GM23338 (cell line): ENCODE measurements around the gene NXN. TPM values are rescaled to one million over a fixed set of nuclear protein-coding genes. Genes with fewer than 3 reads are reported as not detected.

Experiments used
- ATAC-seq: fragments of 200-7000 bp; cut with Tn5 transposase; 3 replicates; pipeline ENCODE4 v1.9.1; 2020
- DNase-seq: peaks from one replicate; pipeline ENCODE4 v3.0.0-alpha.2; 2015; ENCODE audit warnings: low spot score
- H2AFZ ChIP-seq: fragments of 200-600 bp; sonication (generic); 2 replicates; pipeline ENCODE4 v1.8.0; 2016; ENCODE audit warnings: antibody characterized with exemption, mild to moderate bottlenecking, moderate library complexity
- H3F3A ChIP-seq: fragments of 200-600 bp; sonication (generic); replicated peaks from 2 replicates; pipeline ENCODE4 v1.8.0; 2017; ENCODE audit warnings: antibody characterized with exemption, mixed run types, low read depth
- H3K27ac ChIP-seq: fragments of 200-600 bp; sonication (generic); 2 replicates; pipeline ENCODE4 v1.6.1; 2016; ENCODE audit warnings: low read depth
- H3K27me3 ChIP-seq: fragments of 200-600 bp; sonication (generic); 2 replicates; pipeline ENCODE4 v1.8.0; 2016; ENCODE audit warnings: mild to moderate bottlenecking, mixed run types, moderate library complexity; ENCODE audit not compliant: insufficient read depth
- H3K36me3 ChIP-seq: fragments of 200-600 bp; sonication (generic); 2 replicates; pipeline ENCODE4 v1.8.0; 2016; ENCODE audit warnings: mild to moderate bottlenecking; ENCODE audit not compliant: insufficient read depth
- H3K4me1 ChIP-seq: fragments of 200-600 bp; sonication (generic); 2 replicates; pipeline ENCODE4 v1.8.0; 2016; ENCODE audit warnings: mild to moderate bottlenecking, moderate library complexity; ENCODE audit not compliant: insufficient read depth
- H3K4me2 ChIP-seq: fragments of 200-600 bp; sonication (generic); 2 replicates; pipeline ENCODE4 v1.7.1; 2017; ENCODE audit warnings: mixed run types
- H3K4me3 ChIP-seq: fragments of 200-600 bp; sonication (generic); 2 replicates; pipeline ENCODE4 v1.6.1; 2016; ENCODE audit warnings: mixed run types
- H3K79me2 ChIP-seq: fragments of 200-600 bp; sonication (generic); replicated peaks from 2 replicates; pipeline ENCODE4 v1.8.0; 2017; ENCODE audit warnings: mild to moderate bottlenecking; ENCODE audit not compliant: insufficient read depth
- H3K9me2 ChIP-seq: fragments of 200-600 bp; sonication (generic); 2 replicates; pipeline ENCODE4 v1.8.0; 2017; ENCODE audit not compliant: insufficient read depth
- H4K20me1 ChIP-seq: fragments of 200-600 bp; sonication (generic); replicated peaks from 2 replicates; pipeline ENCODE4 v1.8.0; 2017; ENCODE audit warnings: mild to moderate bottlenecking; ENCODE audit not compliant: insufficient read depth
- H3K27ac Mint-ChIP-seq: 2 replicates; pipeline ENCODE4 v1.8.0; 2020; ENCODE audit warnings: inconsistent platforms, mild to moderate bottlenecking, moderate library complexity, mixed read lengths
- H3K27me3 Mint-ChIP-seq: 3 replicates; pipeline ENCODE4 v1.8.0; 2022; ENCODE audit warnings: low read depth, mild to moderate bottlenecking, moderate library complexity, mixed read lengths, inconsistent platforms; ENCODE audit not compliant: insufficient read depth, poor library complexity
- H3K36me3 Mint-ChIP-seq: 3 replicates; pipeline ENCODE4 v1.8.0; 2021; ENCODE audit warnings: low read depth, mild to moderate bottlenecking, inconsistent platforms, moderate library complexity, mixed read lengths
- H3K4me1 Mint-ChIP-seq: 3 replicates; pipeline ENCODE4 v1.8.0; 2020; ENCODE audit warnings: mild to moderate bottlenecking, inconsistent platforms, mixed read lengths
- H3K4me3 Mint-ChIP-seq: 3 replicates; pipeline ENCODE4 v1.8.0; 2021; ENCODE audit warnings: moderate library complexity, mild to moderate bottlenecking, inconsistent platforms, mixed read lengths
- H3K9me3 Mint-ChIP-seq: 3 replicates; pipeline ENCODE4 v1.8.0; 2020; ENCODE audit warnings: moderate library complexity, mild to moderate bottlenecking, inconsistent platforms, mixed read lengths
- CREB1 ChIP-seq: fragments of 250-450 bp; sonication (Bioruptor Pico); IDR thresholded peaks from 2 replicates; pipeline ENCODE4 v1.5.0; 2020; ENCODE audit warnings: low read depth, mild to moderate bottlenecking, moderate library complexity
- CTCF ChIP-seq, 2 experiments: fragments of 200-600 bp in 1 of 2; sonication (generic) in 1 of 2; conservative IDR thresholded peaks; 2 replicates each; pipeline versions ENCODE4 v1.5.1 to v1.6.1; 2016 to 2017; ENCODE audit warnings: antibody characterized with exemption in 2 of 2, low read depth in 2 of 2, mild to moderate bottlenecking in 2 of 2, moderate library complexity in 1 of 2
- EZH2 ChIP-seq: fragments of 200-600 bp; sonication (generic); IDR thresholded peaks from one replicate; pipeline ENCODE4 v1.8.0; 2017; ENCODE audit warnings: antibody characterized with exemption, mild to moderate bottlenecking, low read depth; ENCODE audit not compliant: unreplicated experiment
- NANOG ChIP-seq: IDR thresholded peaks from 2 replicates; pipeline ENCODE4 v1.6.1; 2016; ENCODE audit warnings: antibody characterized with exemption, borderline replicate concordance
- POLR2AphosphoS5 ChIP-seq: IDR thresholded peaks from 2 replicates; pipeline ENCODE4 v1.6.1; 2016; ENCODE audit warnings: antibody characterized with exemption, low read depth
- REST ChIP-seq: IDR thresholded peaks from one replicate; pipeline ENCODE4 v1.6.1; 2018; ENCODE audit warnings: antibody characterized with exemption; ENCODE audit not compliant: unreplicated experiment
- ZNF331 ChIP-seq: fragments of 250-450 bp; sonication (Bioruptor Pico); IDR thresholded peaks from 2 replicates; pipeline ENCODE4 v1.5.0; 2020; ENCODE audit warnings: low read depth, mild to moderate bottlenecking, moderate library complexity
- ZNF462 ChIP-seq: fragments of 250-450 bp; sonication (Bioruptor Pico); IDR thresholded peaks from 2 replicates; pipeline ENCODE4 v1.5.0; 2020; ENCODE audit warnings: mild to moderate bottlenecking, moderate library complexity
- polyA plus RNA-seq: library from polyadenylated mRNA; unstranded; fragments of >200 nt; fragmentation: Nextera tagmentation; extraction: Ambion mirVana; gene quantifications from 2 replicates; pipeline ENCODE4 v1.2.1, GENCODE V29; 2016
- total RNA-seq: library from RNA; depleted of rRNA; stranded (reverse); fragments of >200 nt; shearing (Covaris generic); gene quantifications from 2 replicates; pipeline ENCODE4 v1.2.3, GENCODE V29; 2014

NXN gene
- total and polyA plus RNA-seq, 2 experiments from 2014 or later, result 31.8 to 105 TPM

- TF ChIP-seq ZNF462 (no peak), NANOG (no peak)
Measured at GRCh38 chr17:887551-888209, 91.9 kb downstream of the NXN start (continued).

GRCh38 chr17:885971-886571 lies 93.5 kb downstream of the NXN start:
- Histone ChIP-seq H3K27ac (peak overlapping the region; percentile 76; the same call in 1 of the 2 replicates), H3K79me2 (peaks cover 91% of the 10 kb centered on the region), H3K4me1 (peaks cover 39% of the 10 kb centered on the region; the same call in 1 of the 2 replicates), H3K9me2 (no peaks in the 10 kb centered on the region), H3K4me2 (no peak overlapping the region), H4K20me1 (peaks cover 32% of the 10 kb centered on the region), H3F3A (no peaks in the 10 kb centered on the region), H3K36me3 (no peaks in the 10 kb centered on the region), H3K4me3 (no peak overlapping the region), H3K27me3 (no peaks in the 10 kb centered on the region), H2AFZ (no peak overlapping the region)
- ATAC-seq (no peak), DNase-seq (no peak)
- H3K27me3 Mint-ChIP-seq, result peaks cover 7% of the 10 kb centered on the region
- no peak overlapping the region for H3K4me3 Mint-ChIP-seq
- H3K4me1 Mint-ChIP-seq, result peaks cover 44% of the 10 kb centered on the region
- H3K36me3 Mint-ChIP-seq, result no peaks in the 10 kb centered on the region
- H3K9me3 Mint-ChIP-seq, result no peaks in the 10 kb centered on the region; the same call in 2 of the 3 replicates
- no peak overlapping the region for H3K27ac Mint-ChIP-seq
- TF ChIP-seq CTCF (conservative IDR thresholded peaks at IDR 0.05; ENCODE audit: low read depth in 2 of 2), result no peak
- no peak for TF ChIP-seq NANOG
- TF ChIP-seq ZNF331 (CRISPR knock-in tag), result no peak
- TF ChIP-seq POLR2AphosphoS5, result no peak
- no peak for TF ChIP-seq CREB1 (CRISPR knock-in tag)
- TF ChIP-seq REST, result no peak
- no peak for TF ChIP-seq EZH2
